ENCODE results near the gene MRC2.

The MRC2 gene

DNA sequence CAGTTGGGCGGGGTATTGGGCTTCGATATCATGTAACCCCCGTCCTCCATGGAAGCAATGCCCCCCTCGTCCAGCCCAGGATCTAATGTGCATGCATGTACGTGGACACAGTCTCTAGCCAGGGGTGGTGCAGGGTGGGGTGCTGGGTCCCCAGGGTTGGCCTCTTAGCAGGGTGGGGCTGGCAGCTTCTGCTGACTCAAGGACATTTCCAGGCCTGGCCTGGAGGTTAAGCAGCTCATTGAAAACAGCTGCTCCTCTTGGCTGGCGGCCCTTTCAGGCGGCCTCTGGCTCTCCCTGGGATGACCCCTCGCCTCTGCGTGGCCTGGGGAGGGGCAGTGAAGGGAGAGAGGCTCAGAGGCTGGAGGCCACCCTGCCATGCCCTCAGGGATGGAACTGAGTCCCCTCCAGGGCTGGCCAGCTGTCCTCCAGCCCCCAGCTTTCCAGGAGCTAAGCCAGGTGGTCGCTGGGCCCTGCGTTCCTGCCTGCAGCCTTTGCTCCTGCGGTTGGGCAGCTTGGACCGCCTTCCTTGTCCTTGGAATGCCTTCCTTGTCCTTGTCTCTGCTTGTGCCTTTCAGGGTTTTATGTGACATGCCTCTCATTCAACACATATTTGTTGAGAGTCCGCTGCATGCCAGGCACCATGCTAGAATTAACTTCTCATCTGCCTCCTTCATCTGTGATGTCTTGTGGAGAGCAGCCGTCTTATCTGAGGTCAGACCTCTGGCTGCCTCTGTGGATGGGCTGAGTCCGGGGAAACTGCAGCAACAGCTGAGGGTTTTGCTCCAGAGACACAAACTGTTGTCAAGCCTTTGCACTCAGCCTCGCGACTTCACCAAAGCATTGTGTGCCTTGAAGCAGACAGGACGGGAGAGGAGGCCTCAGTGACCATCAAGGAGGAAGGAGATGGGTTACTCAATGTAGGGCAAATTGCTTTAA lies 26.6 kb downstream of the MRC2 start:
- Histone ChIP-seq H3K27me3 (ENCODE audit: control insufficient read depth, insufficient read depth, low read length) (no peaks in the 10 kb centered on the region), H3K79me2 (no peaks in the 10 kb centered on the region), H3K27ac (no peak overlapping the region), H3K36me3 (ENCODE audit: control insufficient read depth, insufficient read depth, low read length) (no peaks in the 10 kb centered on the region), H3K4me1 (peaks cover 9% of the 10 kb centered on the region), H3K9ac (no peak overlapping the region), H3K9me3 (ENCODE audit: control insufficient read depth, low read length) (no peaks in the 10 kb centered on the region), H3K4me3 (ENCODE audit: low read depth, low read length) (no peak overlapping the region), H2AFZ (peak overlapping the region; percentile 62), H3K4me2 (ENCODE audit: low read length) (no peak overlapping the region)
- TF ChIP-seq, protein P1, sequence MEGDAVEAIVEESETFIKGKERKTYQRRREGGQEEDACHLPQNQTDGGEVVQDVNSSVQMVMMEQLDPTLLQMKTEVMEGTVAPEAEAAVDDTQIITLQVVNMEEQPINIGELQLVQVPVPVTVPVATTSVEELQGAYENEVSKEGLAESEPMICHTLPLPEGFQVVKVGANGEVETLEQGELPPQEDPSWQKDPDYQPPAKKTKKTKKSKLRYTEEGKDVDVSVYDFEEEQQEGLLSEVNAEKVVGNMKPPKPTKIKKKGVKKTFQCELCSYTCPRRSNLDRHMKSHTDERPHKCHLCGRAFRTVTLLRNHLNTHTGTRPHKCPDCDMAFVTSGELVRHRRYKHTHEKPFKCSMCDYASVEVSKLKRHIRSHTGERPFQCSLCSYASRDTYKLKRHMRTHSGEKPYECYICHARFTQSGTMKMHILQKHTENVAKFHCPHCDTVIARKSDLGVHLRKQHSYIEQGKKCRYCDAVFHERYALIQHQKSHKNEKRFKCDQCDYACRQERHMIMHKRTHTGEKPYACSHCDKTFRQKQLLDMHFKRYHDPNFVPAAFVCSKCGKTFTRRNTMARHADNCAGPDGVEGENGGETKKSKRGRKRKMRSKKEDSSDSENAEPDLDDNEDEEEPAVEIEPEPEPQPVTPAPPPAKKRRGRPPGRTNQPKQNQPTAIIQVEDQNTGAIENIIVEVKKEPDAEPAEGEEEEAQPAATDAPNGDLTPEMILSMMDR (IDR thresholded peaks at IDR 0.05), result no peak

DNA sequence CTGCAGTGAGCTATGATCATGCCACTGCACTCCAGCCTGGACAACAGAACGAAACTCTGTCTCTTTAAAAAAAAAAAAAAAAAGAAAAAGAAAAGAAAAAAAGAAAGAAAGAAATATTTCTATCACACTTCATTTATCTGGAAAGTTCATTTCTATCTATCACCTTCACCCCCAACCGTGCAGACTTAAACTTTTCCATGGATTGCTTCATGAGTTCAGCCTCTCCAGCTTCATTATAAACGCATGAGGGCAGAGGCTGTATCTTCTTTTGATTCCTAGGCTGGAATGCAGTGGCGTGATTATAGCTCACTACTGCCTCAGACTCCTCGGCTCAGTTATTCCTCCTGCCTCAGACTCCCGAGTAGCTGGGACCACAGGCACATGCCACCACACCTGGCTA lies 28.2 kb downstream of the MRC2 start:
- Histone ChIP-seq H3K4me2 (ENCODE audit: low read length) (no peak overlapping the region), H3K9me3 (ENCODE audit: control insufficient read depth, low read length) (no peaks in the 10 kb centered on the region), H2AFZ (no peak overlapping the region), H3K9ac (no peak overlapping the region), H3K79me2 (no peaks in the 10 kb centered on the region), H3K27me3 (ENCODE audit: control insufficient read depth, insufficient read depth, low read length) (no peaks in the 10 kb centered on the region), H3K36me3 (ENCODE audit: control insufficient read depth, insufficient read depth, low read length) (no peaks in the 10 kb centered on the region), H3K4me3 (ENCODE audit: low read depth, low read length) (no peak overlapping the region), H3K4me1 (peaks cover 9% of the 10 kb centered on the region), H3K27ac (no peak overlapping the region)
- TF ChIP-seq, protein P1 (IDR thresholded peaks at IDR 0.05), result no peak

DNA sequence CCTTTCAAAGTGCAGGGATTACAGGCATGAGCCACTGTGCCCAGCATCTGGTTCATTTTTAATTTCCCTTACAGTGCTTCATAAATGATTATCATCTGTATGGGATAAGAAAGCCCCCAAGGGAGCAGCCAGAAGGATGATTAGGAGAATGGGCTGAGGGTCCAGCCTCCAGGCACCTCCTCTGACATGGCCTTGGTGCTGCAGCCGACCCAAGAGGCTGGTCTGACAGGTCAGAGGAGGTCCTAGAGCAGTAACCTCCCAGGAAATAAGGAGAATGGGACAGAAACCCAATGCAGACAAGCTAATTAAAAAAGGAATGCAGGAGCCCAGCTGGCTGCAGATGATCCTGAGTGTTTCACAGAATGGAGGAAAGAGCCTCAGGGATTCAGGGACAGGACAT lies 29.0 kb downstream of the MRC2 start:
- Histone ChIP-seq H3K4me3 (ENCODE audit: low read depth, low read length) (no peak overlapping the region), H3K27me3 (ENCODE audit: control insufficient read depth, insufficient read depth, low read length) (no peaks in the 10 kb centered on the region), H3K9ac (no peak overlapping the region), H3K4me1 (peaks cover 9% of the 10 kb centered on the region), H3K27ac (no peak overlapping the region), H3K36me3 (ENCODE audit: control insufficient read depth, insufficient read depth, low read length) (no peaks in the 10 kb centered on the region), H3K79me2 (no peaks in the 10 kb centered on the region), H3K9me3 (ENCODE audit: control insufficient read depth, low read length) (no peaks in the 10 kb centered on the region), H2AFZ (no peak overlapping the region), H3K4me2 (ENCODE audit: low read length) (no peak overlapping the region)
- TF ChIP-seq, protein P1 (IDR thresholded peaks at IDR 0.05), result no peak

DNA sequence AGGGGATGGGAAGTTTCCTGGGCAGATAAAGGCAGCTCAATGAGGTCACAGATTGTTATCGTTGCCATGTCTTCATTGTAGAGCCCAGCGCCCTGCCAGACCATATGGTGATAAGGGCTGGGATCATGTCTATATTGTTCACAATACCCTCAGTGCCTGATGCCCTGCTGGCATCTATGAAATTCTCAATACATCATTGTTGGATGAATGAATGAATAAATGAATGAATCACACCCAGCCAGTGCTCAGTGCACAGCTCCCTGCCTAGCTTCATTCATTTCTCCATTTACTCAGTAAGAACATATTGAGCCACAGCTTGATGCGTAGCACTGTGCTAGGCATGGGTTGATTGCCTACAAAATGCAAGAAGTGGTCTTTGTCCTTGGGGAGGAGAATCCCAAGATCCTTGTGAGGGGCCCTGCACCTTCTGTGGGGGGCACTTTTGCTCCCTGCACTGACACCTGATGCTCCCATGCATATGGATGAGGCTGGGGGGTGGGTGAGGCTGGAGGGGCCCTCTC lies 29.7 kb downstream of the MRC2 start:
- H3K27ac ChIP-seq, result no peak overlapping the region
- H2AFZ ChIP-seq, result no peak overlapping the region
- no peaks in the 10 kb centered on the region for H3K79me2 ChIP-seq
- peaks cover 9% of the 10 kb centered on the region for H3K4me1 ChIP-seq
- H3K4me3 ChIP-seq (ENCODE audit: low read depth, low read length), result no peak overlapping the region
- H3K27me3 ChIP-seq (ENCODE audit: control insufficient read depth, insufficient read depth, low read length), result no peaks in the 10 kb centered on the region
- H3K4me2 ChIP-seq (ENCODE audit: low read length), result no peak overlapping the region
- H3K36me3 ChIP-seq (ENCODE audit: control insufficient read depth, insufficient read depth, low read length), result no peaks in the 10 kb centered on the region
- H3K9me3 ChIP-seq (ENCODE audit: control insufficient read depth, low read length), result no peaks in the 10 kb centered on the region
- TF ChIP-seq, protein P1 (IDR thresholded peaks at IDR 0.05), result no peak
- no peak overlapping the region for H3K9ac ChIP-seq
